GM12891 (cell line): ENCODE results near the gene OPN1SW.

Experiments used
- POLR2A ChIP-seq: IDR thresholded peaks from 2 replicates; pipeline ENCODE4 v1.6.1; 2011; ENCODE audit warnings: low read depth, low read length, control low read depth
- POLR2AphosphoS5 ChIP-seq: IDR thresholded peaks from 2 replicates; pipeline ENCODE4 v1.6.1; 2011; ENCODE audit warnings: low read depth, low read length, control low read depth
- POU2F2 ChIP-seq: IDR thresholded peaks from 2 replicates; pipeline ENCODE4 v1.6.1; 2011; ENCODE audit warnings: low read depth, mild to moderate bottlenecking, control low read depth, low read length, moderate library complexity
- TAF1 ChIP-seq: IDR thresholded peaks from 2 replicates; pipeline ENCODE4 v1.6.1; 2011; ENCODE audit warnings: low read depth, low read length, control low read depth

DNA sequence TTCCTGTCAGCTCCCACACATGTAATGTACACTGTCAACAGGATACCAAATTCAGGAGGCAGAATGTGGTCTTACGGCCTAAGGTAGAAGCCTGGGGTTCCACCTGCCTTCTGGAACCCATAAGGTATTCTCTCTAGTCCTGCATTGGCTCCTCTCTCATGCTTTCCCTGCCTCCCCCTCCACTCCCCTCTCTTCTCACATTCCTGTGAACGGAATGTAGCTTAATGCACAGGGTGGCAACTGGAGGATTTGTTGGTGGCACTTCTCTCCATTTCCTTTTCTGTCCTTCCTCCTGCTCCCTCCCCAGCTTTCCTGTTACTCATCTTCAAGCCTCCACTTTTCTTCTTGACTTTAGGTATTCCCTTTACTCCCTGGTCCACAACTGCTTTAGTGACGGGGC lies 43.1 kb upstream of the OPN1SW start:
- TF ChIP-seq TAF1 (no peak), POU2F2 (no peak), POLR2AphosphoS5 (no peak), POLR2A (no peak)
